Fibroblast of peridontal ligament (primary cell): ENCODE results near the gene ATP6V1G1.
"Not testable (repeated sequence)": the region's sequence is repeated elsewhere in the genome, so short reads cannot be mapped to it uniquely, and the experiment has no call there.

Experiments
- DNase-seq: peaks from one replicate; pipeline ENCODE4 v3.0.0-alpha.2; 2010; ENCODE audit errors: extremely low read depth

Gene ATP6V1G1

DNA sequence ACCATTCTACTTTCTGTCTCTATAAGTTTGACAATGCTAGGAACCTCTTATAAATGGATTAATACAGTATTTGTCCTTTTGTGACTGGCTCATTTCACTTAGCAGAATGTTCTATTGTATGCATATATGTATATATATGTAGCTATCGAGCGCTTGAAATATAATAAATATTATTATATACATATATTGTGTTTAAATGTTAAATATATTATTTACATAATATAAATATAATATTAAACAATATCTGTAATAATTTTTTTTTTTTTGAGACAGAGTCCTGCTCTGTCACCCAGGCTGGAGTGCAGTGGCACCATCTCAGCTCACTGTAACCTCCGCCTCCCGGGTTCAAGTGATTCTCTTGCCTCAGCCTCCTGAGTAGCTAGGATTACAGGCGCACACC, 9.4 kb upstream of the ATP6V1G1 start:
- not testable (repeated sequence) for DNase-seq

DNA sequence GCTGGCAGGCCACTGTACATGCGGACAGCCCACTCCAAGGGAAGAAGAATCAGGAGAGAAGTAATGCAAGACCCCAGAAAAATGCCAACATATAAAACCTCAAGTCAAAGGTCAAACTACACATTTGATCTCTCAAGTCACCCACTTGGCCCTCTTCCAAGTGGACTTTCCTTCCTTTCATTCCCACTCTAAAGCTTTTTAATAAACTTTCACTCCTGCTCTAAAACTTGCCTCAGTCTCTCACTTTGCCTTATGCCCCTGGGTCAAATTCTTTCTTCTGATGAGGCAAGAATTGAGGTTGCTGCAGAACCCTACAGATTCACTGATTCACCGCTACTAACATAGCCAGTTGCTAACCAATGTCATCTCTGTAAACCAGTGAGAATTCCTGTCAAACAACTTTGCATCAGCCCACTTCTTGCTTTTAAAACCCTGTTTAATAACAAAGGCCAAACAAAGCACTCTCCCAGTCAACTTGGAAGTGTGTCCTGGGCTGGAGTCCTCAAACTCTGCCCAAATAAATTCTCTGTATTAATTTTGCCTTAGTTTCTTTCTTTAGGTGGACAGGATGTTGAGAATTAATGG, 6.9 kb upstream of the ATP6V1G1 start:
- no peak for DNase-seq

DNA sequence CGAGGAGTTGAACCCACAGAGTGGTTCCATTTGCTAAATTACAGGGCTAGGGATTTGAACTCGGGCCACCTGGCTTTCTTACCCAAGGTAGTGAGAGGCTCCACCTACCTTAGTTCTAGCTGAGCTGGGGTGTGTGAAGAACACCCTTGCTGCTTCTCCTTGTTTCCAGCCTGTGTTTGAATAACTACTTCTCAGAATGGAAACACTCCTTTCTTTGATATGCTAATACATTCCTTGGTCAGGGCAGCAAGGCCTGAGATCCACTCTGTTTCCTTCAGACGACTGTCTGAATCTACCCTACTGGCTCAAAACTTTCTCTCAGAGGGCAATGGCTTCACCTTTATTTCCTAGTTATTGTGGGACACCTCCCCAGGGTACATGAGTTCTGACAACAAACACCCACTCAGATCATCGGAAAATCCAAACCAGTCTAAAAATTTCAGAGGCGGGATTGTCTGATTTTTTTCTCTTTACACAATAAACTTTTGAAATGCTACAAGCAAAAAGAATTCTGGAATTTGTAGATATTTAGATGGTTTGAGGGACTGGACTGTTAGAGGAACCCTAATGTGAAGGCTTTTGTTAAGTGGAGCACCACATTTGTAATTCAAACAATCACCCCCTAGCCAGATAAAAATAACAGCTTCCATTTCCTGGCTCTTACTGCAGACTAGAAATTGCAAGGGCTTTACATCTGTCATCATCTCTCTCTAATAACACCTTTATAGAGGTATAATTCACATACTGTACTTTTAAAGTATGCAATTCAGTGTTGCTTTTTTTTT, 4.0 kb upstream of the ATP6V1G1 start:
- no peak for DNase-seq

DNA sequence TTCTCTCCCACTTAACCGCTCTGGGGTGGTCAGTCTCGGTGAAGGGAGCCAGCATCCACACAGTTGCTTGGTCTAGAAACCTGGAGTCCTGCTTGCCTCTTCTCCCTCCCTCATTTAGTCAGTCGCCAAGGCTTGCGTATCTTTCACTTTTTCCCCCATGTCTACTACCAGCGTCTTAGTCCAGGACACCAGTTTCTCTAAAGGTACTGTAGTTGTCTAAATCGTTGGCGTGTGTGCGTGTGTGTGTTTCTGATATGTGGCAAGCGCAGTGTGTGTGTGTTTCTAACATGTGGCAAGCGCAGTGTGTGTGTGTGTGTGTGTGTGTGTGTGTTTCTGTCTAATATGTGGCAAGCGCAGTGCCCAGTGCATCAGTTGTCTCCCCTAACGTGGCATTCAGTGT, 641 bp downstream of the ATP6V1G1 start:
- DNase-seq: peak; percentile 65

DNA sequence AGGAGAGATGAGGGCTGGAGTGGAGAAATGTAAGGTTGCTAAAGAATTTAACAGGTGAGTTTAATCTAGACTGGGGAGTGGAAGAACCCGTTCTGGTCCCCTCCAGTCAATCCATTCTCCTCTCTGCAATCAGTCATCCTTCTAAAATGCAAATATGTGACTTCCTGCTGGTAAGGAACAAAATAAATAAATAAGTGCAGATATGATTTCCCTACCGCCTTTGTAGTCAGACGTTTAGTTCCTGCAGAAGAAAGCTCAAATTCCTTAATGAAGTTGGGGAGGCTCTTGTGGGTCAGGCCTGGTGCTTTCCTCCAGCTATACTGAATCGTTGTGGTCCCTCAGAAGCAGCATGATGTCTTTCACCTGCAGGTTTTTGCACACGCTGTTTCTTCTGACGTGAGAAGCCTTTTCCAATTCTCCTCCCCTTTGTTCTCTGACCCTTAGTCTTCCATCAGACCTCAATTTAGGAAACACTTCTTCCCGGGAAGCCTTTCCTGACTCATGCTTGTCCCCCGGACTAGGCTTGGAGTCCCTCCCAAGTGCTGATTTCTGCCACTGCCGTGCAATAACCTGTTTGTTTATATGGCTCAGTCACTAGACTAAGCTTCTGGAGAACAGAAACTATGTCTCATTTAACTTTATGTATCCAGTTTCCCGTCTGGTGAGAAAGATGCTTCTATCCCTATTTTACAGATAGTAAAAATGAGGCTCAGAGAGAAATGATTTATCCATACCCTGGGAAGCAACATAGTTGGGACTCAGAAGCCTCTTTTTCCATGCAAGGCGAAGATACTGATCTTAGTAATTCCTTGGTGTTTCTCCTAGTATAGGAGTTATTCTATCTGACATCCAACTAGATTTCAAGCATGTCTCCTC, 1.3 kb downstream of the ATP6V1G1 start:
- DNase-seq: peak; percentile 63

DNA sequence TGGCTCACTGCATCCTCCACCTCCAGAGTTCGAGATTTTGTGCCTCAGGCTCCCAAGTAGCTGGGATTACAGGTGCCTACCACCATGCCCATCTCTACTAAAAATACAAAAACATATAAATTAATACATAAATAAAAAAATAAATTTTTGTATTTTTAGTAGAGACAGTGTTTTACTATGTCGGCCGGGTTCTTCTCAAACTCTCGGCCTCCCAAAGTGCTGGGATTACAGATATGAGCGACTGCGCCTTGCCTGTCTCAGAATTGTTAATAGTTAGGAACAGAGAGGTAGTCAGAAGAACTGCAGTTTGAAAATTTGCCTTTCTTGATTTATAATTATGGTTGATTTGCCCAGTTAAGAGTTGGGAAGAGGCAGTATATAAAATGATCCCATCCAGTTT, 2.8 kb downstream of the ATP6V1G1 start:
- no peak for DNase-seq

DNA sequence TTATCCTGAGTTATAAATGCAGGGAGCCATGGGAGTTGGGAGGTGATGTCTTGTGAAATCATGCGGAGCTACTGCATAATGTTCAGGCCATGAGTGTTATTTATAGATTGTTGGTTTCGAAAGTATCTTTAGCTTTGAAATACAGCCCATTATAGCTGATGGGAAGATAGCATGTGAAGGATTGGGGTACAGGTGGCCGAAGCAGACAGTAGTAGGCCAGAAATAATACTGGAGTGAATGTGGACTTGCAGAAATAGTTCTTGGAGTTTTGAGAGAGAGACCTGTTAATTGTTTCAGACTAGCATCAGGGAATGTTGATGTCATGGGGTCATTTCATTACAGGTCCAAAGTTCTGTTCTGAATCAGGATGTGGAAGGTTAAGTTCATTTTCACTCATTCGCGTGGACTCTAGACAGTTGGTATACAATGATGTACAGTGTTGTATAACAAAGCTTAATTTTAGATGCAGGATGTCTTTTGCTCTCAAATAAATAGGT, 3.8 kb downstream of the ATP6V1G1 start:
- DNase-seq: peak; percentile 47

DNA sequence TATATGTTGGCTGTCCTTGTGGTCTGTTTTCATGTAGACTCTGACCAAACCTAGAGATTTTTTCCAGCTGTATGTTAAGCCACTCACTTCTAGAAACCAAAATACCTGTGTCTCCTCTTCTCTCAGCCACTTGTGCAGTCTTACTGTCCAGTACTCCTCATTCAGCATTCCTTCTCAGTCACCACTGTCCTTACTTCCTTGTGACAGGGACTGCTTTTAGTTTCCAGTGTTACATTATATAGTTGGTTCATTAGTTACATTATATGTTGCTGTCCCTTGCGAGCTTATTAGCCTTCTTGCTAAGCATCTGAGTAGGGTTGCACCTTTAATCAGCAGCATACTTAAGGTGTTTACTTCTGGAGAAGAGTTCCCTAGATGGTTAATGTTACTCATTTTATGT, 4.3 kb downstream of the ATP6V1G1 start:
- DNase-seq: no peak

DNA sequence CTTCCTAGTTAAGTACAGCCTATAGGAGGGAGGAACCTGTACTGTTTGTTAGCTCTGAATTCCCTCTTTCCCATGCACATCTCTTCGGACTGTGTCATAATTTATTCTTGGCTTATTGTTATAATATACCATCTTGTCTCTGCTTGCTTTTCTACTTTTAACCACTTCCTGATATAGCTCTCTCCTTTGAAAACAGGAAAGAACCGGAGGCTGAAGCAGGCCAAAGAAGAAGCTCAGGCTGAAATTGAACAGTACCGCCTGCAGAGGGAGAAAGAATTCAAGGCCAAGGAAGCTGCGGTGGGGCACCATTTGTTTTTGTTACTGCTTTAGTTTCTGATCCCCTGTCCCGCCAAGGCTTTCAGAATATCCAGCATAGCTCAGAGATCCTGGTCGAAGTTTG, 4.8 kb downstream of the ATP6V1G1 start:
- peak; percentile 47 for DNase-seq

DNA sequence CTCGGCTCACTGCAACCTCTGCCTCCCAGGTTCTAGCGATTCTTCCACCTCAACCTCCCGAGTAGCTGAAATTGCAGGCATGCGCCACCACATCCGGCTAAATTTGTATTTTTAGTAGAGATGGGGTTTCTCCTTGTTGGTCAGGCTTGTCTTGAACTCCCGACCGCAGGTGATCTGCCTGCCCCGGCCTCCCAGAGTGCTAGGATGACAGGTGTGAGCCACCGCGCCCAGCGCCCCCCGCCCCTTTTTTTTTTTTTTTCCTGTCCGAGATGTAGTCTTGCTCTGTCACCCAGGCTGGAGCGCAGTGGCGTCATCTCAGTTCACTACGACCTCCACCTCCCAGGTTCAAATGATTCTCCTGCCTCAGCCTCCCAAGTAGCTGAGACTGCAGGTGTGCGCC, 6.6 kb downstream of the ATP6V1G1 start:
- DNase-seq: no peak

DNA sequence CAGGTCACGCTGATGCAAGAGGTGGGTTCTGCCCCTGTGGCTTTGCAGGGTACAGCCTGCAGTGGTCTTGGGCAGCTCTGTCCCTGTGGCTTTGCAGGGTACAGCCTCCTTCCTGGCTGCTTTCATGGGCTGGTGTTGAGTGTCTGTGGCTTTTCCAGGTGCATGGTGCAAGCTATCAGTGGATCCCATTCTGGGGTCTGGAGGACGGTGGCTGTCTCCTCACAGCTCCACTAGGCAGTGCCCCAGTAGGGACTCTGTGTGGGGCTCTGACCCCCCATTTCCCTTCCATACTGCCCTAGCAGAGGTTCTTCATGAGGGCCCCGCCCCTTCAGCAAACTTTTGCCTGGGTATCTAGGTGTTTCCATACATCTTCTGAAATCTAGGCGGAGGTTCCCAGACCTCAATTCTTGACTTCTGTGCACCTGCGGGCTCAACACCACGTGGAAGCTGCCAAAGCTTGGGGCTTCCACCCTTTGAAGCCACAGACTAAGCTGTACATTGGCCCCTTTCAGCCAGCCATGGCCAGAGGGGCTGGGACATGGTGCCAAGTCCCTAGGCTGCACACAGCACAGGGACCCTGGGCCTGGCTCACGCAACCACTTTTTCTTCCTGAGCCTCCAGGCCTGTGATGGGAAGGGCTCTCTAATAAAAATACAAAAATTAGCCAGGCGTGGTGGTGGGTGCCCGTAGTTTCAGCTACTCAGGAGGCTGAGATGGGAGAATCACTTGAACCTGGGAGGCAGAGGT, 13.1 kb downstream of the ATP6V1G1 start:
- not testable (repeated sequence) for DNase-seq

DNA sequence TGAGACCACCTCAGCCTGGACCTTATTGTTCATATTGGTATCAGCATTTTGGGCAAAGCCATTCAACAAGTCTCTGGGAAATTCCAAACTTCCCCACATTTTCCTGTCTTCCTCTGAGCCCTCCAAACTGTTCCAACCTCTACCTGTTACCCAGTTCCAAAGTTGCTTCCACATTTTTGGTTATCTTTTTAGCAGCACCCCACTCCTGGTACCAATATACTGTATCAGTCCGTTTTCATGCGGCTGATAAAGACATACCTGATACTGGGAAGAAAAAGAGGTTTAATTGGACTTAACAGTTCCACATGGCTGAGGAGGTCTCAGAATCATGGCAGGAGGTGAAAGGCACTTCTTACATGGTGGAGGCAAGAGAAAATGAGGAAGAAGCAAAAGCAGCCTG, 14.2 kb downstream of the ATP6V1G1 start:
- not testable (repeated sequence) for DNase-seq

DNA sequence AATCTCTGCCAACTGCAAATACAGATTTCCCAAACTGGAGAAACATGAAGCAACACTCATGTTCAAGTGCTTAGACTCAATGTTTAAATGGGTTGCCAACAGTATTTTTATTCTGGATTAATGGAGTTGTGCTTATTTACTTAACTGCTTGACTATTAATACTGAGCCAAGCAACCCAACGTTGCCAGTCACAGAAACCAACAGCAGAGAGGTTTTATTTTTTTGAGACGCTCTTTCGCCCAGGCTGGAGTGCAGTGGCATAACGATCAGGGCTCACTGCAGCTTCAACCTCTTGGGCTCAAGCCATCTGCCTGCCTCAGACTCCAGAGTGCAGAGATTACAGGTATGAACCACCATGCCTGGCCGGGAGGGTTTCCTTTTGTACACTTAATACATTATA, 15.1 kb downstream of the ATP6V1G1 start:
- DNase-seq: no peak

DNA sequence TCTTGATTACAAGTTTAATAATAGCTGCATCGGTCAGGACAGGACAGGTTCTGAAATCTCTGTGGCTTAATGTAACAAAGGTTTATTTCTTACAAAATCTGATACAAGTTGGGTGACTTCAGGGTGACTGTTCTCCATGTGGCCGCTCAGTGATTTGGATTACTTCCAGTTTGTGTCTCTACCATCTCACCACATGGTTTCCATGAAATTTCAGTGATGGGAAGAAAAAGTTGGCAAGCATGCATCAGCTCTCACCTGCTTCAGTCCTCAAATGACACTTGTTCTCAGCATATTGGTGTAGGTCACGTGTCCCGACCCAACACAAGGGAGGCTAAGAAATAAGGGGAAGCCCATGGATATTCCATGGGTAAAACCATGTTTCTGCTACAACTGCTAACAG, 15.7 kb downstream of the ATP6V1G1 start:
- DNase-seq: no peak

DNA sequence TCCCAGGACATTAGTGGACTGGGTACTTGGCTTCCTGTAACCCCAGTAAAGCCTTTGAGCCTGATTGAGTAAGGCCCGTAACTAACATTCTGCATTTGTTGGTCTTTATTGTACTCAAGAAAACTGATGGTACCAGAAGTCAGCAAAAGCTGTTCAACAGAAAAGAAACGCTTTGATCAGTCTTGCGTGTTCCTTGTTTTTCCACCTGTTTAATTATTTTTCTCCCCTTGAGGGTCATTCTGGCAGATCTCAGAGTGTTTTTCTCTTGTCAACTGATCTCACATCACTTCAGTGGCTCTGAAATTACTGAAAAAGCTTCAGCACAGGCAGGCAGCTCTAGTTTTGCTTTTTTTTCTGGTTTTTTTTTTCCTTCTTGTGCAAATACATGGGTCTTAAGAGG, 17.4 kb downstream of the ATP6V1G1 start:
- DNase-seq: no peak

DNA sequence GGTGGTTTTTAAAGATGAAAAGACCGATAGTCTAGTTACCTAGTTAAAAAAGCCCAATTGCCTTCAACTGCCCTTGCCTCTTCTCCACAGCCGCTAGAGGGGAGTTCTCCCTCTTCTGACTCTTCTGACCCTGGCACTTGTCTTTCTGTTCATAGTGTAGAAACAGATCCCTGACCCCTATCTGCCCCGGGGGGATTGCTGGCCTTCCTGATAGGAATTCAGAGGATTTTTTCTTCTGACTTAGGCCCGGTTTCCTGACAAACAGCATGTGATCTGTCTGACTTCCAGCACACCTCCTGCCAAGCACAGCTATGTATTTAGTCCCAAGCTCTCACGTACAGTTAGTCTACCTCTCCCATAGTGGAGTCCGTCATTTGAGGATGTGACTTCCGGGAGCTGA, 18.5 kb downstream of the ATP6V1G1 start:
- DNase-seq: no peak

DNA sequence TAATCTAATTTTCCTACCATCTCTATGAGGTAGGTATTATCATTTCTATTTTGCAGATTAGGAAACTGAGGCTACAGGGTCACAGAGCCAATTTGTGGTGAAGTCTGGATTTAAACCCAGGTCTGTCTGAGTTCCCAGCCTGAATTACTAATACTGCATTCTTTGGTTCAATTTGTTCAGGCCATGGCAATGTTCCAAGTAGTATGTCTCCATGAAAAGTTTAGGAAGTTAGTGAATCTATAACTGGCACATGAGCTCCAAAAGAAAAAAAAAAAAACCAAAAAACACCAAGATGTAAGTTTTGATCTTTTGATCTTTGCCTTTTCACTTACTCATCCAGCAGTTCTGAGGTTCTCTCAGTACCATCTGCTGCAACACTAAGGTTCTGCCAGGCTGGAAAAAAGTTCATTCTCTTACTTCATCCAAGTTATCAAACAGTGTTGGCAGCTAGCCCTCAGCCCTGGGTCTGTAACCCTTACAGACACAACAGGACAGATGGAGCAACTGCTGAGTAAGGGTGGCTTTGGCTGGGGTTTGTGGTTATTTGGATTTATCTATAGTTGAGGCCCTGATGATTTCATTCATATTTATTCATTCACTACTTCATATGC, 19.1 kb downstream of the ATP6V1G1 start:
- peak; percentile 88 for DNase-seq

DNA sequence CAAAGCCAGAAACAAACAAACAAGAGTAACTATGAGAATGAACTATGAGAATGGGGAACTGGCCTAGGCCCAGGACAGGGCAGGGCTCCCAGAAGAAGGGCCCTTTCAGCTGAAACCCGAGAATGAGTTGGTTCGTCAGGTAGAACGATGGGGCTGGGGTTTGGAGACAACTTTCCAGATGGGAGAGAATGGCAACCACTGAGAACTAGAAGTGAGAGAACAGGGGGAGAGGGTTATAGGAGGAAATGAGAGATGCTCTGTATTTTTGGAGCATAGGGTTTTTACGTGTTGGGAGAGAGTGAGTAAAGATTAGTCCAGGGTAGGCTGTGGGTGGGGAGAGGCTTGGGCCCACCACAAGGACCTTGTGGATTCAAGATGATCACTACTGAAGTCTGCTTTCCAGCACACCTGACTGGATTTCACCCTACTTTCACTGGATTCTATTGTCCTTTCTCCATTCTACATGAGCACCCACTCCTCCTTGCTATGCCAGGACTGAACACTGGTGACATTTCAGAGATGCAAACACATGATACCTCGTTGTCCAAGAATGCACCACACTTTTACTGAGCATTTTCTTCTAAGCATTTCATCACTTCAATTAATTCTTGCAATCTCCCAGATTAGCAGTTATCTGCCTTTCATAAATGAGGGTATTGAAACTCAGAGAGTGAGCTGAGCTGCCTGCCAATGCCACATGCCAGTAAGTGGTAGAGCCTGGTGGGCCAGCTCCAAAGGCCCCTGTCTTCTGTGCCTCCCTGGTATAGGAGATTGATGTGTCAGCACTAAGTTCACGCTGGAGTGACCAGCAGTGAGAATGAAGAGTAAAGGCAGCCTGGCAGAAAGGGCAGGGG, 20.3 kb downstream of the ATP6V1G1 start:
- DNase-seq: no peak

DNA sequence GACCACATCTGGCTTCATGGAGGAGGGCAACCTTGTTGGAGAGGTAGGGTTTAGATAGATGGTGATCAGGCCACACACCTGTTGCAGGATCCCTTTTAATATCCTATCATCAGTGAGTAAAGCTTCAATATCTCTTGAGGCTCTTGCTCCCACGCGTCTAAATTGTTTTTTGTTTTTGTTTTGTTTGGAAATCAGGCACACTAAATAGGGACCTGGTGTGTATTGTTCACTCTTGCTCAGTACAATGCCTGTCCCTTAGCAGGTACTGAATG, 20.9 kb downstream of the ATP6V1G1 start:
- no peak for DNase-seq

DNA sequence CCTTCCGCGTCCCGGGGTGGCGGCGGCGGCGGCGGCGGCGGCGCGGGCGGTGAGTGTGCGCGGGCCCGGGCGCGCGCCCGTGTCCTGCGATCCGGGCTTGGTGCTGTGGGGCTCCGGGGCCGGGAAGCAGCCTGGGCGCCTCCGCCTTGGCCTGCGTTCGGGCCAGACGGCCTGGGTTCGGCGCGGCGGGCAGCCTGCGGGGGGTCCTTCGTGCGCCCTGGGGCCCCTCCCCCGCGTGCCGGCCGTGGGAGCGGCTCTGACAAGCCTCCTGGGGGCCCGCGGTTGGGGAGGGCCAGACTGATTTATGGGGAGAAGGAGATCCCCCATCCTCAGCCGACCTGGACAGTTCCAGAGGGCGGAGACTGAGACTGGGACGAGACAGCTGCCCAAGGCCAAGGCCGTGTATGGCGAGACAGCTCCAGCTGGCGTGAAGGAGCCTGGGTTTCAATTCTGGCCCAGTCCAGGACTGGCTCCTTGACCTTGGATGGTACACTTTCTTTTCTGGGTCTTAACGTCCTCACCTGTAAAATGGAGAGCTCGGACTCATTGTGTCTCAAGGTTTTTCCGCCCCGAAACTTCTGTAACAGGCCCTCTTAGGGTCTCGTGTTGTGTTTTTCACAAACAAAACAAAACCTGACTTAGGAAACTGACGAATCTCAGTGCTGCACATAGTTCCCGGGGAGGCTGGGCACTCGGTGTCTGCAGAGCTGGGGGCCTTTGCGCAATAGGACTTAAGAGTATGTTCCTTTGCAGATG, 24.1 kb downstream of the ATP6V1G1 start:
- DNase-seq: peak; percentile 65
